ENCODE data around the gene EOLA2.
"Not testable (repeated sequence)": the region's sequence is repeated elsewhere in the genome, so short reads cannot be mapped to it uniquely, and the experiment has no call there.

Gene EOLA2

GRCh38 chrX:149929400-149929799 is 8.9 kb downstream of the EOLA2 start, which contains the start of gene HSFX4:
HSFX4 (plus strand) TSS chrX:149929573; CDS start chrX:149929645, 72 bp downstream.
- H3K36me3 ChIP-seq (ENCODE audit: control insufficient read depth, insufficient read depth, low read length); H3K4me3 ChIP-seq (ENCODE audit: low read length); H3K9me3 ChIP-seq (ENCODE audit: control insufficient read depth, low read length); H3K27me3 ChIP-seq (ENCODE audit: control insufficient read depth, insufficient read depth, low read length); H3K9ac ChIP-seq (ENCODE audit: low read length); H3K4me1 ChIP-seq (ENCODE audit: control insufficient read depth, insufficient read depth, low read length): not testable (repeated sequence)

GRCh38 chrX:149928635-149929034 is 9.7 kb downstream of the EOLA2 start:
- H3K27me3 ChIP-seq (ENCODE audit: control insufficient read depth, insufficient read depth, low read length); H3K4me3 ChIP-seq (ENCODE audit: low read length); H3K9ac ChIP-seq (ENCODE audit: low read length); H3K4me1 ChIP-seq (ENCODE audit: control insufficient read depth, insufficient read depth, low read length); H3K9me3 ChIP-seq (ENCODE audit: control insufficient read depth, low read length); H3K36me3 ChIP-seq (ENCODE audit: control insufficient read depth, insufficient read depth, low read length): not testable (repeated sequence)

DNA sequence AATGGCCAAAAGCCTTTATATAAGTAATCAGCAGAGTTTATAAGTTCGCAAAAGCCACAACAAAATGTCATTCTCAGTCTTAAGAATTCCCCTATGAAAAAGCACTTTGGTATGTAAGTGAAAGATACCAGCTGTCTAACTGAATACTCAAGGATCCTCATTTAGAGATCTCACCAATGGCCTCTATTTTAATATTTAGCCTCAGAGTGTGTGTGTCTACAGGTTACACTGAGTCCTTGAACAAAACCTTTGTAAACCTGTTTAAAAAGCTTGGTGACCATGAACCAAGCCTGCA is 10.4 kb downstream of the EOLA2 start:
- H3K36me3 ChIP-seq (ENCODE audit: control insufficient read depth, insufficient read depth, low read length); H3K9ac ChIP-seq (ENCODE audit: low read length); H3K9me3 ChIP-seq (ENCODE audit: control insufficient read depth, low read length); H3K4me3 ChIP-seq (ENCODE audit: low read length); H3K27me3 ChIP-seq (ENCODE audit: control insufficient read depth, insufficient read depth, low read length); H3K4me1 ChIP-seq (ENCODE audit: control insufficient read depth, insufficient read depth, low read length): not testable (repeated sequence)

GRCh38 chrX:149927245-149927963 is 10.9 kb downstream of the EOLA2 start:
- not testable (repeated sequence) for H3K9ac ChIP-seq (ENCODE audit: low read length); H3K27me3 ChIP-seq (ENCODE audit: control insufficient read depth, insufficient read depth, low read length); H3K4me3 ChIP-seq (ENCODE audit: low read length); H3K4me1 ChIP-seq (ENCODE audit: control insufficient read depth, insufficient read depth, low read length); H3K9me3 ChIP-seq (ENCODE audit: control insufficient read depth, low read length); H3K36me3 ChIP-seq (ENCODE audit: control insufficient read depth, insufficient read depth, low read length)

- not testable (repeated sequence) for H3K9me3 ChIP-seq (ENCODE audit: control insufficient read depth, low read length); H3K36me3 ChIP-seq (ENCODE audit: control insufficient read depth, insufficient read depth, low read length); H3K27me3 ChIP-seq (ENCODE audit: control insufficient read depth, insufficient read depth, low read length); H3K4me3 ChIP-seq (ENCODE audit: low read length); H3K4me1 ChIP-seq (ENCODE audit: control insufficient read depth, insufficient read depth, low read length); H3K9ac ChIP-seq (ENCODE audit: low read length)
Observed at GRCh38 chrX:149924434-149924833, 13.9 kb downstream of the EOLA2 start.

DNA sequence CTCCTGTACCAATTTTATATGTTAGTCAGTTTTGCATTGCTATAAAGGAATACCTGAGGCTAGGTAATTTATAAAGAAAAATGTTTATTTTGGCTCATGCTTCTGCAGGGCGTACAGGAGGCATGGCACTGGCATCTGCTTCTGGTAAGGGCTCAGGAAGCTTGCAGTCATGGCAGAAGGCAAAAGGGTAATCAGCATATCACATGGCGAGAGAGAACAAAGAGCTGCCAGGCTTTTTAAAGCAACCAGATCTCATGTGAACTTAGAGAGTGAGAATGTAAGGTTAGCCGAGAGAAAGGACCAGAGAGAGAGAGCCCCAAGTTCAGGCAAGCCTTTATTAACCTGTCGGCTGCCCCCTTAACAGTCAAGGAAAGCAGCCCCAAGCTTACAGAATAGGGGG is 14.5 kb downstream of the EOLA2 start:
- not testable (repeated sequence) for H3K9me3 ChIP-seq (ENCODE audit: control insufficient read depth, low read length); H3K4me3 ChIP-seq (ENCODE audit: low read length); H3K9ac ChIP-seq (ENCODE audit: low read length); H3K36me3 ChIP-seq (ENCODE audit: control insufficient read depth, insufficient read depth, low read length); H3K27me3 ChIP-seq (ENCODE audit: control insufficient read depth, insufficient read depth, low read length); H3K4me1 ChIP-seq (ENCODE audit: control insufficient read depth, insufficient read depth, low read length)

- Histone ChIP-seq H3K36me3 (ENCODE audit: control insufficient read depth, insufficient read depth, low read length) (no peaks in the 10 kb centered on the region), H3K9me3 (ENCODE audit: control insufficient read depth, low read length) (no peaks in the 10 kb centered on the region), H3K4me1 (ENCODE audit: control insufficient read depth, insufficient read depth, low read length) (no peaks in the 10 kb centered on the region), H3K27me3 (ENCODE audit: control insufficient read depth, insufficient read depth, low read length) (no peaks in the 10 kb centered on the region), H3K9ac (ENCODE audit: low read length) (no peak overlapping the region), H3K4me3 (ENCODE audit: low read length) (no peak overlapping the region)
Observed at GRCh38 chrX:149916745-149917392, 21.4 kb downstream of the EOLA2 start.

- H3K9ac ChIP-seq (ENCODE audit: low read length), result no peak overlapping the region
- no peaks in the 10 kb centered on the region for H3K27me3 ChIP-seq (ENCODE audit: control insufficient read depth, insufficient read depth, low read length)
- H3K36me3 ChIP-seq (ENCODE audit: control insufficient read depth, insufficient read depth, low read length), result no peaks in the 10 kb centered on the region
- no peaks in the 10 kb centered on the region for H3K4me1 ChIP-seq (ENCODE audit: control insufficient read depth, insufficient read depth, low read length)
- no peaks in the 10 kb centered on the region for H3K9me3 ChIP-seq (ENCODE audit: control insufficient read depth, low read length)
- no peak overlapping the region for H3K4me3 ChIP-seq (ENCODE audit: low read length)
Observed at GRCh38 chrX:149910178-149910695, 28.1 kb downstream of the EOLA2 start.

GRCh38 chrX:149909324-149910177 is 28.7 kb downstream of the EOLA2 start:
- Histone ChIP-seq H3K4me1 (ENCODE audit: control insufficient read depth, insufficient read depth, low read length) (peaks cover under 1% of the 10 kb centered on the region), H3K36me3 (ENCODE audit: control insufficient read depth, insufficient read depth, low read length) (no peaks in the 10 kb centered on the region), H3K9ac (ENCODE audit: low read length) (no peak overlapping the region), H3K9me3 (ENCODE audit: control insufficient read depth, low read length) (no peaks in the 10 kb centered on the region), H3K4me3 (ENCODE audit: low read length) (no peak overlapping the region), H3K27me3 (ENCODE audit: control insufficient read depth, insufficient read depth, low read length) (no peaks in the 10 kb centered on the region)

GRCh38 chrX:149908727-149909126 is 29.6 kb downstream of the EOLA2 start:
- H3K36me3 ChIP-seq (ENCODE audit: control insufficient read depth, insufficient read depth, low read length), result no peaks in the 10 kb centered on the region
- H3K9me3 ChIP-seq (ENCODE audit: control insufficient read depth, low read length), result no peaks in the 10 kb centered on the region
- no peak overlapping the region for H3K4me3 ChIP-seq (ENCODE audit: low read length)
- H3K27me3 ChIP-seq (ENCODE audit: control insufficient read depth, insufficient read depth, low read length), result no peaks in the 10 kb centered on the region
- H3K4me1 ChIP-seq (ENCODE audit: control insufficient read depth, insufficient read depth, low read length), result peaks cover 3% of the 10 kb centered on the region
- H3K9ac ChIP-seq (ENCODE audit: low read length), result no peak overlapping the region

DNA sequence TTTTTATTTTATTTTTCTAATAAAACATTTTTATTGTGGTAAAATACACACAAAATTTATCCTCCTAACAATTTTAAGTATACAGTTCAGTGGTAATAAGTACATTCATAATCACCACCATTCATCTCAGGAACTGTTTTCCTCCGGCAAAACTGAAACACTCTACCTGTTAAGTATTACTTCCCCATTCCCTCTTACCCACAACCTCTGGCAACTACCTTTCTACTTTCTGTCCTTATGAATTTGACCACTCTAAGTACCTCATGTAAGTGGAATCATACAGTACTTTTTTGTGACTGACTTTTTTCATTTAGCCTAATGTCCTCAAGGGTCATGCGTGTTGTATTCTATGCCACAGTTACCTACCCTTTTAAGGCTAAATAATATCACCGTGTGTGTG is 30.0 kb downstream of the EOLA2 start:
- H3K36me3 ChIP-seq (ENCODE audit: control insufficient read depth, insufficient read depth, low read length), result no peaks in the 10 kb centered on the region
- H3K9me3 ChIP-seq (ENCODE audit: control insufficient read depth, low read length), result no peaks in the 10 kb centered on the region
- H3K27me3 ChIP-seq (ENCODE audit: control insufficient read depth, insufficient read depth, low read length), result no peaks in the 10 kb centered on the region
- H3K4me1 ChIP-seq (ENCODE audit: control insufficient read depth, insufficient read depth, low read length), result peaks cover 3% of the 10 kb centered on the region
- no peak overlapping the region for H3K4me3 ChIP-seq (ENCODE audit: low read length)
- no peak overlapping the region for H3K9ac ChIP-seq (ENCODE audit: low read length)

Data from mucosa of stomach (tissue), 1 donor.